HEK293 (cell line): ENCODE data around the gene LCN2.

Experiments
- ZNF391 ChIP-seq: fragments of 450-650 bp; formaldehyde crosslinking; IDR thresholded peaks from 2 replicates; pipeline ENCODE4 v1.5.1; 2016; ENCODE audit warnings: low read depth, missing biosample characterization, missing genetic modification characterization, borderline replicate concordance
- ZNF530 ChIP-seq: fragments of 450-650 bp; formaldehyde crosslinking; IDR thresholded peaks from 2 replicates; pipeline ENCODE4 v1.5.1; 2016; ENCODE audit warnings: low read depth, missing biosample characterization, missing genetic modification characterization

DNA sequence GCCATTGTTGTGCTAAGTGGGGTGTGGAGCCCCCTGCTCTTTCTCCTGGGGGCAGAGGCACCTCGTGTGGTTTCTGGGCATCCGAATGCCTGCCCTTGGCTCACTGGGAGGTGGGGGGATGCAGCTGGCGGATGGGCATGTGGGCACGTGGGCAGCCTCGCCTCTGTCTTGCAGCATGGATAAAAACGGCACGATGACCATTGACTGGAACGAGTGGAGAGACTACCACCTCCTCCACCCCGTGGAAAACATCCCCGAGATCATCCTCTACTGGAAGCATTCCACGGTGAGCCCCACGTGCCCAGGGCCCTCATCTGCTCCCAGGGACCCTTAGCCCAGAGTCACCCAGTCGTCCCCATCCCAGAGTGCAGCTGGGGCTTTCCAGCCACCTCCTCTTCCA lies 47.1 kb upstream of the LCN2 start:
- TF ChIP-seq ZNF530 (tag by site-specific recombination) (no peak), ZNF391 (tag by site-specific recombination) (no peak)
